DOHH2 (cell line): ENCODE measurements around the gene RANBP1.

ENCODE experiments used
- H3F3A ChIP-seq: fragments of 200-600 bp; sonication (generic), shearing (Covaris generic); 2 replicates; pipeline ENCODE4 v1.6.0; 2016; ENCODE audit warnings: antibody characterized with exemption, mild to moderate bottlenecking; ENCODE audit not compliant: control insufficient read depth, insufficient read depth
- H3K27ac ChIP-seq: fragments of 200-600 bp; sonication (generic); 2 replicates; pipeline ENCODE4 v1.5.1; 2014; ENCODE audit warnings: low read depth, mild to moderate bottlenecking, low read length, moderate library complexity
- H3K27me3 ChIP-seq: fragments of 200-600 bp; sonication (generic); 2 replicates; pipeline ENCODE4 v1.6.1; 2014; ENCODE audit warnings: mild to moderate bottlenecking, low read length, mixed read lengths; ENCODE audit not compliant: control insufficient read depth
- H3K36me3 ChIP-seq: fragments of 200-600 bp; sonication (generic); 2 replicates; pipeline ENCODE4 v1.6.1; 2014; ENCODE audit warnings: mild to moderate bottlenecking, low read length, moderate library complexity, mixed read lengths; ENCODE audit not compliant: control insufficient read depth
- H3K4me1 ChIP-seq: fragments of 200-600 bp; sonication (generic); 2 replicates; pipeline ENCODE4 v1.6.1; 2014; ENCODE audit warnings: mild to moderate bottlenecking, low read length, mixed read lengths; ENCODE audit not compliant: control insufficient read depth
- H3K4me2 ChIP-seq: fragments of 200-600 bp; sonication (generic); 2 replicates; pipeline ENCODE4 v1.6.0; 2014; ENCODE audit warnings: mild to moderate bottlenecking, low read length, moderate library complexity
- H3K4me3 ChIP-seq: fragments of 200-600 bp; sonication (generic); 2 replicates; pipeline ENCODE4 v1.5.1; 2014; ENCODE audit warnings: mild to moderate bottlenecking, low read length, mixed read lengths
- H3K79me2 ChIP-seq: fragments of 200-600 bp; sonication (generic); 2 replicates; pipeline ENCODE4 v1.6.1; 2014; ENCODE audit warnings: mild to moderate bottlenecking, low read length, mixed read lengths; ENCODE audit not compliant: control insufficient read depth
- H3K9me2 ChIP-seq: fragments of 200-600 bp; sonication (generic); replicated peaks from 2 replicates; pipeline ENCODE4 v1.6.1; 2014; ENCODE audit warnings: mild to moderate bottlenecking, low read length, mixed read lengths; ENCODE audit not compliant: control insufficient read depth
- H3K9me3 ChIP-seq: fragments of 200-600 bp; sonication (generic); 2 replicates; pipeline ENCODE4 v1.6.1; 2014; ENCODE audit warnings: antibody characterized with exemption, low read length, mixed read lengths; ENCODE audit not compliant: control insufficient read depth, insufficient read depth
- H4K20me1 ChIP-seq: fragments of 200-600 bp; sonication (generic); 2 replicates; pipeline ENCODE4 v1.6.0; 2014; ENCODE audit warnings: low read depth, mild to moderate bottlenecking, antibody characterized with exemption, low read length, moderate library complexity; ENCODE audit not compliant: control insufficient read depth, insufficient read depth
- EZH2phosphoT487 ChIP-seq: fragments of 200-600 bp; sonication (generic); IDR thresholded peaks from 2 replicates; pipeline ENCODE4 v1.6.1; 2017; ENCODE audit warnings: borderline replicate concordance, mild to moderate bottlenecking, antibody characterized with exemption, low read length, moderate library complexity, mixed read lengths
- TF ChIP-seq, protein P1 (sequence below): fragments of 200-600 bp; sonication (generic); IDR thresholded peaks from one replicate; pipeline ENCODE4 v1.5.1; 2014; ENCODE audit warnings: antibody characterized with exemption, mild to moderate bottlenecking, low read depth, low read length; ENCODE audit not compliant: poor library complexity, severe bottlenecking

The RANBP1 gene

DNA sequence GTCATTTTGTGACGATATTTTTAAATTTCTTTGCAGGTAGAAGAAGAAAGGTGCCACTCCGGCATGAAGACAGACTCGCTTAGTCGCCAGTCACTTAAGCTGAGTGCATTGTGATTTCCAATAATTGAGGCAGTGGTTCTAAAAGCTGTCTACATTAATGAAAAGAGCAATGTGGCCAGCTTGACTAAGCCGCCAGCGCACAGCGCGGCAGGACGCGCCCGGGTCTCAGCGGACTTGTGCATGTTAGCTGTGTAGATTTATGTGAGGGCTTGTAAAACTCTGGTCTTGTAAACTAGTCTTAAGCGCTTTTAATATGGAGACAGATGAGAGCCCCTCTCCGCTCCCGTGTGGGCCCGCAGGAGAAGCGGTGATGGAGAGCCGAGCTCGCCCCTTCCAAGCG, 30.3 kb upstream of the RANBP1 start:
- Histone ChIP-seq H3K4me2 (no peak overlapping the region), H3K36me3 (peaks cover 85% of the 10 kb centered on the region), H3K4me3 (no peak overlapping the region), H3K4me1 (peaks cover 38% of the 10 kb centered on the region), H3K27ac (no peak overlapping the region), H3K27me3 (no peaks in the 10 kb centered on the region), H3K9me2 (no peaks in the 10 kb centered on the region), H4K20me1 (peaks cover 26% of the 10 kb centered on the region; the same call in 1 of the 2 replicates), H3K79me2 (peaks cover 85% of the 10 kb centered on the region), H3K9me3 (no peaks in the 10 kb centered on the region), H3F3A (no peaks in the 10 kb centered on the region)
- TF ChIP-seq, protein P1, sequence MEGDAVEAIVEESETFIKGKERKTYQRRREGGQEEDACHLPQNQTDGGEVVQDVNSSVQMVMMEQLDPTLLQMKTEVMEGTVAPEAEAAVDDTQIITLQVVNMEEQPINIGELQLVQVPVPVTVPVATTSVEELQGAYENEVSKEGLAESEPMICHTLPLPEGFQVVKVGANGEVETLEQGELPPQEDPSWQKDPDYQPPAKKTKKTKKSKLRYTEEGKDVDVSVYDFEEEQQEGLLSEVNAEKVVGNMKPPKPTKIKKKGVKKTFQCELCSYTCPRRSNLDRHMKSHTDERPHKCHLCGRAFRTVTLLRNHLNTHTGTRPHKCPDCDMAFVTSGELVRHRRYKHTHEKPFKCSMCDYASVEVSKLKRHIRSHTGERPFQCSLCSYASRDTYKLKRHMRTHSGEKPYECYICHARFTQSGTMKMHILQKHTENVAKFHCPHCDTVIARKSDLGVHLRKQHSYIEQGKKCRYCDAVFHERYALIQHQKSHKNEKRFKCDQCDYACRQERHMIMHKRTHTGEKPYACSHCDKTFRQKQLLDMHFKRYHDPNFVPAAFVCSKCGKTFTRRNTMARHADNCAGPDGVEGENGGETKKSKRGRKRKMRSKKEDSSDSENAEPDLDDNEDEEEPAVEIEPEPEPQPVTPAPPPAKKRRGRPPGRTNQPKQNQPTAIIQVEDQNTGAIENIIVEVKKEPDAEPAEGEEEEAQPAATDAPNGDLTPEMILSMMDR: no peak
- TF ChIP-seq EZH2phosphoT487: no peak

GRCh38 chr22:20086101-20086599, 29.8 kb upstream of the RANBP1 start:
- H3K9me3 ChIP-seq: no peaks in the 10 kb centered on the region
- H3K79me2 ChIP-seq: peaks cover 82% of the 10 kb centered on the region
- no peaks in the 10 kb centered on the region for H3K9me2 ChIP-seq
- no peak overlapping the region for H3K27ac ChIP-seq
- no peaks in the 10 kb centered on the region for H3K27me3 ChIP-seq
- H3K4me3 ChIP-seq: no peak overlapping the region
- no peak overlapping the region for H3K4me2 ChIP-seq
- H3K36me3 ChIP-seq: peaks cover 85% of the 10 kb centered on the region
- H3K4me1 ChIP-seq: peaks cover 35% of the 10 kb centered on the region
- no peaks in the 10 kb centered on the region for H3F3A ChIP-seq
- H4K20me1 ChIP-seq: peaks cover 25% of the 10 kb centered on the region; the same call in 1 of the 2 replicates
- no peak for TF ChIP-seq EZH2phosphoT487
- TF ChIP-seq, protein P1: no peak

- peaks cover 76% of the 10 kb centered on the region for H3K79me2 ChIP-seq
- no peak for TF ChIP-seq EZH2phosphoT487
- TF ChIP-seq, protein P1: no peak
- no peak overlapping the region for H3K27ac ChIP-seq
- no peaks in the 10 kb centered on the region for H3K9me3 ChIP-seq
- H3K4me3 ChIP-seq: no peak overlapping the region
- H3K36me3 ChIP-seq: peaks cover 85% of the 10 kb centered on the region
- H3K4me2 ChIP-seq: no peak overlapping the region
- no peaks in the 10 kb centered on the region for H3F3A ChIP-seq
- H3K9me2 ChIP-seq: no peaks in the 10 kb centered on the region
- no peaks in the 10 kb centered on the region for H3K27me3 ChIP-seq
- peaks cover 29% of the 10 kb centered on the region for H3K4me1 ChIP-seq
- peaks cover 21% of the 10 kb centered on the region; the same call in 1 of the 2 replicates for H4K20me1 ChIP-seq
Measured at GRCh38 chr22:20086763-20087162, 29.1 kb upstream of the RANBP1 start.
